Stimulated activated effector memory CD8-positive, alpha-beta T cell treated with anti-CD3 and anti-CD28 coated beads, Interleukin-12 subunit alpha, Interleukin-12 subunit beta, amount 100 ng/mL, for 72 hours (primary cell): ENCODE results near the gene KRTAP5-2.

ENCODE experiments used
- ATAC-seq: fragments of 150-1000 bp; cut with Tn5 transposase; 2 replicates; pipeline ENCODE4 v1.10.0; 2021
- DNase-seq, 2 donors: peaks; one replicate each; pipeline ENCODE4 v3.0.0; 2021 to 2022; ENCODE audit warnings: low spot score in 2 of 2
- H3K27ac Mint-ChIP-seq: one replicate; pipeline ENCODE4 v1.8.0; 2022; ENCODE audit warnings: mild to moderate bottlenecking, mixed read lengths
- H3K36me3 Mint-ChIP-seq: one replicate; pipeline ENCODE4 v1.8.0; 2022; ENCODE audit warnings: mild to moderate bottlenecking, mixed read lengths
- H3K4me1 Mint-ChIP-seq: one replicate; pipeline ENCODE4 v1.8.0; 2022; ENCODE audit warnings: mixed read lengths
- H3K4me3 Mint-ChIP-seq: one replicate; pipeline ENCODE4 v1.8.0; 2022; ENCODE audit warnings: mild to moderate bottlenecking, mixed read lengths
- H3K9me3 Mint-ChIP-seq: one replicate; pipeline ENCODE4 v1.8.0; 2022; ENCODE audit warnings: mixed read lengths

KRTAP5-2 gene

GRCh38 chr11:1547467-1548098, 50.5 kb downstream of the KRTAP5-2 start:
- DNase-seq (no peak), ATAC-seq (peak; percentile 9)
- Mint-ChIP-seq H3K36me3 (no peaks in the 10 kb centered on the region), H3K27ac (peak overlapping the region; percentile 60), H3K4me1 (no peaks in the 10 kb centered on the region), H3K4me3 (peak overlapping the region; percentile 58), H3K9me3 (no peaks in the 10 kb centered on the region)
